Endothelial cell of umbilical vein (primary cell): ENCODE measurements around the gene SLC25A15. TPM values are rescaled to one million over a fixed set of nuclear protein-coding genes. Genes with fewer than 3 reads are reported as not detected.

Experiments
- BruUV-seq: library from RNA; stranded (reverse); fragments of 400-500 nt; replicated peaks from 2 replicates; lab custom pipeline; 2021; lab: Mats Ljungman, UMichigan
- CTCF ChIA-PET: fragments of 300-600, 350-600 bp; sonication (Branson Sonifier 250); formaldehyde crosslinking; loops from one replicate; lab custom pipeline; 2021; ENCODE audit warnings: antibody characterized with exemption, inconsistent platforms; lab: Charles Lee
- POLR2A ChIA-PET: fragments of 300-600, 350-600 bp; sonication (Branson Sonifier 250); formaldehyde crosslinking; loops from one replicate; lab custom pipeline; 2021; ENCODE audit warnings: antibody characterized with exemption, inconsistent platforms; lab: Charles Lee
- DNase-seq: peaks from one replicate; pipeline ENCODE4 v3.0.0-alpha.2; 2011; ENCODE audit warnings: low read depth, low spot score
- FAIRE-seq: peaks from 2 replicates; lab custom pipeline; 2011; peaks lifted over from hg19 to GRCh38; lab: Jason Lieb, UNC
- H2AFZ ChIP-seq: 2 replicates; pipeline ENCODE4 v1.6.0; 2012; ENCODE audit warnings: low read depth, low read length, control low read depth, inconsistent platforms
- H3K27ac ChIP-seq: 2 replicates; pipeline ENCODE4 v1.5.1; 2011; ENCODE audit warnings: low read depth, mild to moderate bottlenecking, control low read depth, low read length, moderate library complexity; ENCODE audit not compliant: insufficient read depth
- H3K27me3 ChIP-seq, 2 experiments: 2 replicates each; pipeline versions ENCODE4 v1.6.0 to v1.6.1; 2011; ENCODE audit warnings: low read length in 2 of 2, mixed read lengths in 1 of 2; ENCODE audit not compliant: control insufficient read depth in 2 of 2, insufficient read depth in 2 of 2
- H3K36me3 ChIP-seq, 2 experiments: 2 replicates in 1 of 2; 3 replicates in 1 of 2; pipeline ENCODE4 v1.5.1; 2011; ENCODE audit warnings: low read length in 2 of 2, mild to moderate bottlenecking in 1 of 2, moderate library complexity in 1 of 2; ENCODE audit not compliant: control insufficient read depth in 2 of 2, insufficient read depth in 2 of 2; ENCODE audit errors: extremely low read depth in 1 of 2
- H3K4me1 ChIP-seq: 3 replicates; pipeline ENCODE4 v1.5.1; 2011; ENCODE audit warnings: mild to moderate bottlenecking, low read length; ENCODE audit not compliant: control insufficient read depth, insufficient read depth; ENCODE audit errors: extremely low read depth
- H3K4me2 ChIP-seq: 2 replicates; pipeline ENCODE4 v1.6.1; 2011; ENCODE audit warnings: low read length, control low read depth, mixed read lengths; ENCODE audit not compliant: insufficient read depth
- H3K4me3 ChIP-seq, 3 experiments: fragments of 200-600 bp in 1 of 3; sonication (generic), shearing (Covaris generic) in 1 of 3; replicated peaks in 1 of 3; 2 replicates each; pipeline ENCODE4 v1.5.1; 2011 to 2016; ENCODE audit warnings: control low read depth in 3 of 3, low read length in 3 of 3, mild to moderate bottlenecking in 2 of 3, inconsistent platforms in 1 of 3, low read depth in 1 of 3, moderate library complexity in 1 of 3; ENCODE audit not compliant: insufficient read depth in 1 of 3
- H3K79me2 ChIP-seq: 2 replicates; pipeline ENCODE4 v1.6.0; 2012; ENCODE audit warnings: low read length, inconsistent platforms; ENCODE audit not compliant: control insufficient read depth, insufficient read depth
- H3K9ac ChIP-seq: replicated peaks from 2 replicates; pipeline ENCODE3; 2011; ENCODE audit warnings: low read length, control low read depth; ENCODE audit not compliant: insufficient read depth; ENCODE audit errors: extremely low read depth
- H3K9me1 ChIP-seq: replicated peaks from 3 replicates; pipeline ENCODE4 v1.6.0; 2011; ENCODE audit warnings: mild to moderate bottlenecking, low read length; ENCODE audit not compliant: control insufficient read depth, insufficient read depth; ENCODE audit errors: extremely low read depth
- H3K9me3 ChIP-seq: replicated peaks from 2 replicates; pipeline ENCODE4 v1.5.1; 2012; ENCODE audit warnings: low read length, inconsistent platforms; ENCODE audit not compliant: control insufficient read depth, insufficient read depth
- H4K20me1 ChIP-seq: replicated peaks from 2 replicates; pipeline ENCODE3; 2011; ENCODE audit warnings: mild to moderate bottlenecking, low read length; ENCODE audit not compliant: control insufficient read depth, insufficient read depth; ENCODE audit errors: extremely low read depth
- CTCF ChIP-seq, 2 donors: IDR thresholded peaks; 1 replicate in 1 of 2; 2 replicates in 1 of 2; pipeline ENCODE4 v1.5.1; 2011; ENCODE audit warnings: low read length in 2 of 2, mild to moderate bottlenecking in 2 of 2, moderate library complexity in 2 of 2, control low read depth in 1 of 2, inconsistent platforms in 1 of 2, low read depth in 1 of 2; ENCODE audit not compliant: insufficient read depth in 1 of 2; ENCODE audit errors: extremely low read depth in 1 of 2
- EZH2 ChIP-seq: IDR thresholded peaks from 2 replicates; pipeline ENCODE4 v1.6.1; 2012; ENCODE audit warnings: borderline replicate concordance, low read depth, mild to moderate bottlenecking, moderate library complexity, low read length, inconsistent platforms; ENCODE audit not compliant: severe bottlenecking
- FOS ChIP-seq: IDR thresholded peaks from 2 replicates; pipeline ENCODE4 v1.6.1; 2011; ENCODE audit warnings: mild to moderate bottlenecking, low read length, moderate library complexity, borderline replicate concordance; ENCODE audit not compliant: insufficient read depth
- GATA2 ChIP-seq: IDR thresholded peaks from 2 replicates; pipeline ENCODE4 v1.7.0; 2011; ENCODE audit warnings: low read depth, mild to moderate bottlenecking, moderate library complexity, mixed read lengths, low read length; ENCODE audit not compliant: insufficient read length, insufficient read depth
- JUN ChIP-seq: IDR thresholded peaks from 2 replicates; pipeline ENCODE4 v1.6.1; 2011; ENCODE audit warnings: borderline replicate concordance, low read depth; ENCODE audit not compliant: insufficient read length, insufficient read depth
- MAX ChIP-seq: IDR thresholded peaks from 2 replicates; pipeline ENCODE4 v1.6.1; 2011; ENCODE audit not compliant: insufficient read depth, insufficient read length
- MYC ChIP-seq: IDR thresholded peaks from one replicate; pipeline ENCODE4 v1.6.1; 2011; ENCODE audit warnings: mild to moderate bottlenecking, low read depth, low read length
- POLR2A ChIP-seq: IDR thresholded peaks from 2 replicates; pipeline ENCODE4 v1.6.1; 2012; ENCODE audit warnings: low read depth, mild to moderate bottlenecking, control low read depth, low read length
- POLR2AphosphoS5 ChIP-seq: IDR thresholded peaks from 2 replicates; pipeline ENCODE4 v1.6.1; 2012; ENCODE audit warnings: low read depth, mild to moderate bottlenecking, control low read depth, low read length, moderate library complexity; ENCODE audit not compliant: insufficient read depth
- dilution Hi-C: fragments of 300-500 bp; cut with MboI; formaldehyde crosslinking; loops from one replicate; pipeline ENCODE4 v1.15.0; 2019; ENCODE audit warnings: low sequenced_read_pairs; ENCODE audit not compliant: extremely low pct_ligation_motif_present
- intact Hi-C: fragments of 100-400 bp; cut with micrococcal nuclease; formaldehyde crosslinking; loops from one replicate; pipeline ENCODE4 v1.10.0; 2022
- polyA plus RNA-seq, 4 experiments: library from polyadenylated mRNA; depleted of rRNA in 3 of 4; stranded (reverse) in 3 of 4; unstranded in 1 of 4; fragments of >200 nt; gene quantifications; 2 replicates each; pipeline versions ENCODE4 v1.2.1 to v1.2.3, GENCODE V29; 2011 to 2012; ENCODE audit warnings: missing spikeins in 1 of 4
- total RNA-seq: library from RNA; stranded (reverse); gene quantifications from 2 replicates; pipeline ENCODE4 v1.2.3, GENCODE V29; 2021

The SLC25A15 gene
- total and polyA plus RNA-seq, 2 donors (not counting 3 experiments of a cell fraction or from before 2014, with no cell fraction given), result 6.8 to 11.5 TPM

GRCh38 chr13:40796649-40797048 is 7.2 kb downstream of the SLC25A15 start:
- Histone ChIP-seq H3K4me3 (no peak overlapping the region), H3K79me2 (no peaks in the 10 kb centered on the region), H3K9ac (no peak overlapping the region), H4K20me1 (no peaks in the 10 kb centered on the region), H3K36me3 (peaks cover 0 to 7% of the 10 kb centered on the region in 2 experiments), H3K9me3 (no peaks in the 10 kb centered on the region), H3K4me2 (no peak overlapping the region), H3K4me1 (no peaks in the 10 kb centered on the region), H3K27ac (no peak overlapping the region), H3K9me1 (no peaks in the 10 kb centered on the region), H2AFZ (no peak overlapping the region), H3K27me3 (no peaks in the 10 kb centered on the region)
- dilution Hi-C loops, result no loop called here
- FAIRE-seq (no peak), DNase-seq (no peak)
- no peak for TF ChIP-seq FOS
- no peak for TF ChIP-seq JUN
- no peak for TF ChIP-seq GATA2
- TF ChIP-seq EZH2, result no peak
- TF ChIP-seq POLR2AphosphoS5, result no peak
- no peak for TF ChIP-seq MYC
- no peak for TF ChIP-seq MAX
- no peak for TF ChIP-seq POLR2A
- TF ChIP-seq CTCF (IDR thresholded peaks at IDR 0.05; ENCODE audit: extremely low read depth in 1 of 2, insufficient read depth in 1 of 2, low read depth in 1 of 2, low read length in 2 of 2), result no peak
- ChIA-PET POLR2A (no interaction called here), CTCF (interaction anchor here (1.1 kb wide), 1 partner anchor 19 kb away, joined by 3 read pairs; no protein-coding TSS in a partner anchor)
- no TSS peak for BruUV-seq
- intact Hi-C loops, result no loop called here
